ENCODE results near the gene FLT4. TPM values are rescaled to one million over a fixed set of nuclear protein-coding genes. Genes with fewer than 3 reads are reported as not detected.

The FLT4 gene
- polyA plus RNA-seq, 3 donors, result not detected

GRCh38 chr5:180620014-180620413, 29.4 kb downstream of the FLT4 start:
- peaks cover 6 to 12% (median 9%) of the 10 kb centered on the region in 3 donors for H3K27me3 Mint-ChIP-seq (ENCODE audit: low read depth in 3 of 3)

GRCh38 chr5:180619563-180619915, 29.9 kb downstream of the FLT4 start:
- Histone ChIP-seq H4K20me1 (ENCODE audit: insufficient read depth, low read length) (no peaks in the 10 kb centered on the region), H3K9me3 (replicated peaks in 1 of 2; ENCODE audit: control insufficient read depth in 1 of 2, insufficient read depth in 1 of 2, low read length in 2 of 2) (no peaks in the 10 kb centered on the region), H3K36me3 (replicated peaks in 1 of 2; ENCODE audit: control insufficient read depth in 1 of 2, insufficient read depth in 2 of 2, low read length in 2 of 2) (no peaks in the 10 kb centered on the region), H2AFZ (ENCODE audit: insufficient read depth, low read depth, low read length, poor library complexity, severe bottlenecking) (no peak overlapping the region), H3K9ac (ENCODE audit: insufficient read depth, low read length, poor library complexity, severe bottlenecking) (no peak overlapping the region), H3K27ac (ENCODE audit: low read depth in 1 of 2, low read length in 2 of 2) (no peak overlapping the region), H3K4me3 (replicated peaks in 1 of 3; ENCODE audit: low read depth in 2 of 3, low read length in 3 of 3) (no peak overlapping the region), H3K4me2 (replicated peaks; ENCODE audit: extremely low read depth, low read length, poor library complexity, severe bottlenecking) (no peak overlapping the region), H3K27me3 (ENCODE audit: control insufficient read depth in 2 of 2, insufficient read depth in 2 of 2, low read length in 2 of 2) (no peaks in the 10 kb centered on the region), H3K79me2 (ENCODE audit: insufficient read depth, low read length) (no peaks in the 10 kb centered on the region), H3K4me1 (ENCODE audit: control insufficient read depth in 1 of 2, insufficient read depth in 2 of 2, low read length in 2 of 2) (no peaks in the 10 kb centered on the region)
- 92% methylated on average over 21 of the region's 22 CpGs for WGBS (ENCODE audit: insufficient coverage)
- Mint-ChIP-seq H3K36me3 (no peaks in the 10 kb centered on the region), H3K27me3 (ENCODE audit: low read depth in 3 of 3) (peaks cover 6 to 12% (median 9%) of the 10 kb centered on the region in 3 donors), H3K9me3 (peaks cover 0 to 10% (median 3%) of the 10 kb centered on the region in 7 donors), H3K4me1 (peaks cover 2% of the 10 kb centered on the region), H3K4me3 (peak overlapping the region in 1 of 2 donors; percentile 26), H3K27ac (no peak overlapping the region)
- DNase-seq, result no peak
- TF ChIP-seq CTCF (IDR thresholded peaks at IDR 0.05), result no peak
- intact Hi-C loops (cut with micrococcal nuclease), result no loop called here

More at GRCh38 chr5:180620014-180620413, 29.4 kb downstream of the FLT4 start:
- Histone ChIP-seq H3K9me3 (replicated peaks in 1 of 2; ENCODE audit: control insufficient read depth in 1 of 2, insufficient read depth in 1 of 2, low read length in 2 of 2) (no peaks in the 10 kb centered on the region), H3K4me2 (replicated peaks; ENCODE audit: extremely low read depth, low read length, poor library complexity, severe bottlenecking) (no peak overlapping the region), H3K9ac (ENCODE audit: insufficient read depth, low read length, poor library complexity, severe bottlenecking) (no peak overlapping the region), H4K20me1 (ENCODE audit: insufficient read depth, low read length) (no peaks in the 10 kb centered on the region), H2AFZ (ENCODE audit: insufficient read depth, low read depth, low read length, poor library complexity, severe bottlenecking) (no peak overlapping the region), H3K79me2 (ENCODE audit: insufficient read depth, low read length) (no peaks in the 10 kb centered on the region), H3K4me1 (ENCODE audit: control insufficient read depth in 1 of 2, insufficient read depth in 2 of 2, low read length in 2 of 2) (no peaks in the 10 kb centered on the region), H3K27ac (ENCODE audit: low read depth in 1 of 2, low read length in 2 of 2) (no peak overlapping the region), H3K36me3 (replicated peaks in 1 of 2; ENCODE audit: control insufficient read depth in 1 of 2, insufficient read depth in 2 of 2, low read length in 2 of 2) (no peaks in the 10 kb centered on the region), H3K27me3 (ENCODE audit: control insufficient read depth in 2 of 2, insufficient read depth in 2 of 2, low read length in 2 of 2) (no peaks in the 10 kb centered on the region), H3K4me3 (replicated peaks in 1 of 3; ENCODE audit: low read depth in 2 of 3, low read length in 3 of 3) (no peak overlapping the region)
- Mint-ChIP-seq H3K27ac (no peak overlapping the region), H3K4me1 (peaks cover 2% of the 10 kb centered on the region), H3K4me3 (no peak overlapping the region), H3K36me3 (no peaks in the 10 kb centered on the region), H3K9me3 (peaks cover 0 to 10% (median 3%) of the 10 kb centered on the region in 7 donors)
- intact Hi-C loops (cut with micrococcal nuclease), result no loop called here
- WGBS (ENCODE audit: insufficient coverage), result 94% methylated on average over 14 of the region's 14 CpGs
- no peak for DNase-seq
- TF ChIP-seq CTCF (IDR thresholded peaks at IDR 0.05), result no peak

All from CD14-positive monocyte (primary cell).